Kidney (tissue), 14 donors: Measurements from ENCODE around the gene TMEM121. TPM values are rescaled to one million over a fixed set of nuclear protein-coding genes. Genes with fewer than 3 reads are reported as not detected.
A peak's percentile ranks its signal among the peaks of the same experiment; 100 is the strongest.

Experiments
- DNase-seq, 5 donors: peaks; one replicate each; pipeline ENCODE4 v3.0.0-alpha.2; 2013 to 2020
- FAIRE-seq: peaks from 2 replicates; lab custom pipeline; 2012; peaks lifted over from hg19 to GRCh38; lab: Jason Lieb, UNC
- H3K27ac ChIP-seq, 2 donors: one replicate each; pipeline ENCODE4 v1.7.0; 2013; ENCODE audit warnings: low read depth in 2 of 2, low read length in 2 of 2, inconsistent platforms in 1 of 2
- H3K27me3 ChIP-seq: one replicate; pipeline ENCODE4 v1.7.1; 2013; ENCODE audit warnings: low read length, inconsistent platforms; ENCODE audit not compliant: control insufficient read depth, insufficient read depth
- H3K36me3 ChIP-seq, 3 donors: one replicate each; pipeline versions ENCODE4 v1.7.0 to v1.7.1; 2013; ENCODE audit warnings: low read length in 3 of 3, control low read depth in 1 of 3, inconsistent platforms in 1 of 3; ENCODE audit not compliant: insufficient read depth in 3 of 3, control insufficient read depth in 2 of 3
- H3K4me1 ChIP-seq, 3 donors: one replicate each; pipeline versions ENCODE4 v1.7.0 to v1.7.1; 2013; ENCODE audit warnings: low read length in 3 of 3, inconsistent platforms in 1 of 3, low read depth in 1 of 3; ENCODE audit not compliant: control insufficient read depth in 2 of 3, insufficient read depth in 2 of 3
- H3K4me3 ChIP-seq, 3 donors: one replicate each; pipeline versions ENCODE4 v1.7.0 to v1.8.1; 2013; ENCODE audit warnings: low read length in 3 of 3, control low read depth in 1 of 3, inconsistent platforms in 1 of 3
- H3K9ac ChIP-seq, 3 donors: one replicate each; pipeline versions ENCODE4 v1.7.0 to v1.7.1; 2013; ENCODE audit warnings: low read length in 3 of 3, control low read depth in 1 of 3, inconsistent platforms in 1 of 3
- H3K9me3 ChIP-seq, 3 donors: one replicate each; pipeline versions ENCODE4 v1.7.0 to v1.7.1; 2013; ENCODE audit warnings: low read length in 3 of 3, control low read depth in 1 of 3, inconsistent platforms in 1 of 3; ENCODE audit not compliant: control insufficient read depth in 2 of 3, insufficient read depth in 1 of 3
- intact Hi-C: fragments of 100-400 bp; cut with DNase I; formaldehyde crosslinking; loops from one replicate; pipeline ENCODE4 v1.11.1; 2022
- polyA plus RNA-seq: library from polyadenylated mRNA; stranded (reverse); fragments of 350-450 nt; fragmentation: Illumina TruSeq; extraction: RNeasy Lipid Tissue Mini Kit (QIAGEN cat#74804); gene quantifications from one replicate; pipeline ENCODE4 v1.2.3, GENCODE V29; 2014; ENCODE audit warnings: low read depth, low replicate concordance; ENCODE audit not compliant: insufficient read depth
- total RNA-seq: library from RNA; stranded (reverse); fragmentation: NEBNext Ultra II Directional; extraction: Animal tissue kit (Norgen Biotek cat#: 25700); gene quantifications from one replicate; pipeline ENCODE4 v1.2.1, GENCODE V29; 2021
- TF ChIP-seq, protein P1 (sequence below): IDR thresholded peaks from 3 replicates; pipeline ENCODE4 v1.5.1; 2012; ENCODE audit warnings: mild to moderate bottlenecking, moderate library complexity, borderline replicate concordance; ENCODE audit not compliant: insufficient read depth; ENCODE audit errors: extremely low read depth
- donor health status: control.
- donor health status: control.
- donor health status: control.
- donor health status: control.
- donor health status: control.
- donor health status: DM: yes; HTN: yes; CAD: no.
- donor health status: Normal renal cell carcinoma (clear cell type).

Gene TMEM121
- total and polyA plus RNA-seq, 2 donors from 2014 or later: 3.1 to 4.1 TPM

DNA sequence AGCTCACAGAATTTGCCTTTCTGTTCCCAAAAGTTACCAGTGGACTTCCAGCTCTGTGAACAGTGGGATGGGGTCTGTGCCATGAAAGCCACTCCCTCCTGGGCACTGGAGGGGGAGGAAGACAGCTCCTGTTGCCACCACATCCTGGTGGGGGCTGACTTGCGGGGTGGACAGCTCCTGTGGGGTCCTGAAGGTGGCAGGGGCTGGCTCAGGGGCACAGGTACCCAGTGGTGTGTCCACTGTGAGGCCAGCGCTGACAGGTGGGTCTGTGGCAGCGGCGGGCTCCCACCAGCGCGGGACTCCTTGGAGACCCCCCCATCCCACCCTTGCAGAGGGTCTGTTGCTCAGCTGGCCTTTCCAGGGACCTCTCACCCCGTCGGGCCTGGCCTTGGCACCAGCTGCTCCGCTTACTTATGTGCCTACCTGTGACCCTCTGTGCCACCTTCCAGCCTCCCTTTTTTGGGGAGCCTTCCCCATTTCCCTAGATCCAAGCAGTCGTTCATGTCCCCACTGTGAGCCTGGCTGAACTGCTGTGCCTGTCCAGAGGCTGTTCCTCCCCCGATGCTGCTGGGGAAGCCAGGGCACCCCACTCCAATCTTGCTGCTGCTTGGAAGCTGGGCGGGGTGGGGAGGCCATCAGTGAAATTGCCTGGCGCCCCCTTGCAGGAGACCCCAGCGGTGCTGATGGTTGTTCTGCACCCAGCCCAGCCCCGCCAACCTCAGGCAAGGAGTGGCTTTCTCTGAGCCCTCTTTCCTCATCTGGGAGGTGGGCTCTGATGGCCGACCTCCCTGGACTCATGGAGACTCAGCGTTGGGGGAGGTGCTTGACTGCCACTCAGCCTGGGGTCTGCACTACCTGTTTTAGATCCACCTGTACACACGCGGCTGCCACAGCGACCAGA, 33.2 kb upstream of the TMEM121 start:
- intact Hi-C loops: no loop called here
- Histone ChIP-seq H3K9me3 (no peaks in the 10 kb centered on the region), H3K4me3 (no peak overlapping the region), H3K4me1 (peaks cover 0 to 2% (median 0%) of the 10 kb centered on the region in 3 donors), H3K27me3 (no peaks in the 10 kb centered on the region), H3K36me3 (no peaks in the 10 kb centered on the region), H3K9ac (no peak overlapping the region), H3K27ac (no peak overlapping the region)
- no peak for FAIRE-seq
- TF ChIP-seq, protein P1, sequence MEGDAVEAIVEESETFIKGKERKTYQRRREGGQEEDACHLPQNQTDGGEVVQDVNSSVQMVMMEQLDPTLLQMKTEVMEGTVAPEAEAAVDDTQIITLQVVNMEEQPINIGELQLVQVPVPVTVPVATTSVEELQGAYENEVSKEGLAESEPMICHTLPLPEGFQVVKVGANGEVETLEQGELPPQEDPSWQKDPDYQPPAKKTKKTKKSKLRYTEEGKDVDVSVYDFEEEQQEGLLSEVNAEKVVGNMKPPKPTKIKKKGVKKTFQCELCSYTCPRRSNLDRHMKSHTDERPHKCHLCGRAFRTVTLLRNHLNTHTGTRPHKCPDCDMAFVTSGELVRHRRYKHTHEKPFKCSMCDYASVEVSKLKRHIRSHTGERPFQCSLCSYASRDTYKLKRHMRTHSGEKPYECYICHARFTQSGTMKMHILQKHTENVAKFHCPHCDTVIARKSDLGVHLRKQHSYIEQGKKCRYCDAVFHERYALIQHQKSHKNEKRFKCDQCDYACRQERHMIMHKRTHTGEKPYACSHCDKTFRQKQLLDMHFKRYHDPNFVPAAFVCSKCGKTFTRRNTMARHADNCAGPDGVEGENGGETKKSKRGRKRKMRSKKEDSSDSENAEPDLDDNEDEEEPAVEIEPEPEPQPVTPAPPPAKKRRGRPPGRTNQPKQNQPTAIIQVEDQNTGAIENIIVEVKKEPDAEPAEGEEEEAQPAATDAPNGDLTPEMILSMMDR: no peak
- peak in 3 of 5 donors; percentile 9 to 79 (median 67) for DNase-seq

DNA sequence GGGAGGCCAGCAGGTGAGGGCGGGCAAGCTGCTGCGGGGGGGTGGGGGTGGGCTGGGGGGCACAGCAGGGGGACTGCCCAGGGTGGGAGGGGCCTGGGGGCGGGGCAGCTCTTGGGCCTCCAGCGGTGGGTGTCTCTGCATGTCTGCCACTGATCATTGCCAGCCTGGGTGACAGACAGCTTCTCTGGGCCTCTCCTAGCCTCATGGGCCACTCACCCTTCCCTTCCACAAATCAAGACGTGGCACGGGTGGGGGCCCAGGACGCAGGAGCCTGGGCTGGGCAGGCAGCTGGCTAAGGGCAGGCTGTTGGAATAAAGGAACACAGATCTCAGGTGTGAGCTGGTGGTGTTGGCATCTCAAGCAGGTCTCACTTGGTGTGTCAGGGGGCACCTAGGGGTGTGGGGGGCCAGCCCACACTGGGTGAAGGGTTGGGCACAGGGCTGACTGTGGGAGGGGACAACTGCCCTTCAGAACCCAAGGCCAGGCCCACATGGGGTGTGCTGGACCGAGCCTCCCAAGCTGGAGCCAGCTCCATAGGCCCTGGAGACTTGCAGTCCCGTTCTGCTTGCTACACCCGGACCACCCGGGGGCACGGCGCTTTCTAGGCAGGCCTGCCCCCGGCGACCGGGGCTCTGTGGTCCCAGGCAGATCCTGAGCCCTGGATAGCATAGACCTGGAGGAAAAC, 32.3 kb upstream of the TMEM121 start:
- FAIRE-seq (no peak), DNase-seq (peak in 2 of 5 donors; percentile 48 to 70)
- H3K9me3 ChIP-seq: no peaks in the 10 kb centered on the region
- H3K27me3 ChIP-seq: no peaks in the 10 kb centered on the region
- TF ChIP-seq, protein P1: no peak
- no peaks in the 10 kb centered on the region for H3K36me3 ChIP-seq
- peaks cover 0 to 2% (median 0%) of the 10 kb centered on the region in 3 donors for H3K4me1 ChIP-seq
- intact Hi-C loops: no loop called here
- no peak overlapping the region for H3K27ac ChIP-seq
- H3K9ac ChIP-seq: no peak overlapping the region
- H3K4me3 ChIP-seq: no peak overlapping the region

DNA sequence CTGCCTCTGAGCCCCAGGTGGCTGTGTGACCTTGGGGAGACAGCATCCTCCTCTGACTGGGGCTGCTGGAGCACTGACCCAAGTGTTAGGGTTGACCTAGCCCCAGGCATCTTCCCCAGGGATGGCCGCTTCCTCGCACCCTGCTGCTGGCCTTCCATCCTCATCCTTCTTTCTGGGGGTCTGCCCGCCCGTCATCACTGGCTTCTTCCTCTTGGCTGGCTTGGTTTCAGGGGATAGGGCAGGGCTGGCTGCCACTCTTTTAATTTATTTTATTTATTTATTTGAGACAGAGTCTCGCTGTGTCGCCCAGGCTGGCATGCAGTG, 31.8 kb upstream of the TMEM121 start:
- intact Hi-C loops: no loop called here
- no peak for FAIRE-seq

More for the DNA sequence above, 31.8 kb upstream of the TMEM121 start:
- no peak overlapping the region for H3K9ac ChIP-seq
- no peaks in the 10 kb centered on the region for H3K27me3 ChIP-seq
- no peak overlapping the region for H3K4me3 ChIP-seq
- no peak overlapping the region for H3K27ac ChIP-seq
- TF ChIP-seq, protein P1: no peak
- H3K4me1 ChIP-seq: peaks cover 0 to 2% (median 0%) of the 10 kb centered on the region in 3 donors
- no peaks in the 10 kb centered on the region for H3K36me3 ChIP-seq
- DNase-seq: no peak
- no peaks in the 10 kb centered on the region for H3K9me3 ChIP-seq
